SIG-M5 treated with dmso at 0.1 percent for 504 hours (cell line): ENCODE data around the gene STIM1.

Source experiments
- DNase-seq: peaks from one replicate; lab custom pipeline; 2025; ENCODE audit not compliant: unreplicated experiment; lab: John Stamatoyannopoulos, UW

Gene STIM1

DNA sequence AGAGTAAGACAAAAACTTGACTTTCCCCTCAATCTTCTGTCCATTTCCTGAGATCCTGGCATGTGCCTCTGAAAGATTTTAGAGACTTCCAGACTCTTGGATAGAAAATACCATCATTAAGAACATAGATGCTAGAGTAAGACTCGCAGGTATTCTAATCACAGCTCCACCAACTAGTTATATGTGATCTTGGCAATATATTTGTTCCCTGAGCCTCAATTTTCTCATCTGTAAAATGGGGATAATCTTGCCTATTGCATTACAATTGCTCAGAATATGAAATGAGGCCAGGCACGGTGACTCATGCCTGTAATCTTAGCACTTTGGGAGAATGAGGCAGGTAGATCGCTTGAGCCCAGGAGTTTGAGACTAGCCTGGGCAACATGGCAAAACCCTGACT lies 25.4 kb upstream of the STIM1 start:
- no peak for DNase-seq

DNA sequence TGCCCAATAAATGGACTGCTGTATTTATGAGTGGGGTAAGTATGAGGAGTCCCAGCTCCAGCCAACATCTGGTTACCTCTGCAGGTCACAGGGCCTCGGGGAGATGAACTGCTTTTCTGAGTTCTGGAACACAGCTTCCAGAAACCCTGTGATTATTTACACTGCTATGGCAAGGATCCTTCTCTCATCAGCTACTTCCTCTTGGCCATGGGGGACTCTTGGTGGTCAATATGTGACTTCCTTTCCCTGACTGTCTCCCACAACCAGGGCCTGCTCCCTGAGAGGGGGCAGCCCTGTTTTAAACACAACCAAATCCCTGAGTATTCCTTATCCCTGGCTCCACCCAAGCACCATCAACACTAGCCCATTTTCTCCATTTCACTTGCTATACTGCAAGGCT lies 24.7 kb upstream of the STIM1 start:
- no peak for DNase-seq

DNA sequence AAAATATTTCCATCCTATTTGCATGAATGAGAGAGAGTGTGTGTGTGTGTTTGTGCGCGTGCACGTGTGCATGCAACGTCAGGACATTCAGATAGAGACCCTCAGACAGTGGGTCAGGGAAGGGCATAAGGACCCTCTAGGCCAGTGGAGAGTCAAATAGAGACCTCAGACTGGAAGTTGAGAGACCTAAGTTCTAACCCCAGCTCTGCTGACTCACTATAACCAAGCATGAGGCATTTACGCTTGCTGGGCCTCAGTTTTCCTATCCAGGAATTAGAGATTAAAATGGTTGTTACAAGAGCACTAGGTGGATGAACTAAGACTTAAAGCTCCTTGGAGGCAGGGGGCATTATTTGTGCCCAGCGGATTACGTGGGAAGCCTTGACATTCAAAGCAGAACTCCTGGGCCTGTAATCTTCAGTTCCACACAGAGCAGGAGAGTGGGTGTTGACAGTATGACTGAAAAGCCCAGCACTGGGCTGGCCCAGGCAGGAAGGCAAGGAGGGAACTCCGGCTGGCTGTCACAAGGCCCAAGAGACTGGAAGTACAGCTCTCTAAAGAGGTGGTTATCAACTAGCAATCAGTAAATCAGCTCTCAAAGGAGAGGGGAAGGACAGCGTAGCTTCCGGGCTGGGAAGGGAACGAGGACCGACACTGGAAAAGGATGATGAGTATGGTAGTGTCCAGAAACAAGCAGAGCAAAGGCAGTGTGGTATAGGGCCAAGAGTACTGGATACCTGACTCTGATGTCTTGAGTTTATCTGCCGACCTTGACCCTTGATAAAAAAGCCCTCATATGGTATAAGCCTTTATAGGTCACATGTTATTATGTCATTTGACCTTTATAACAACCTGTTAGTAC lies 23.9 kb upstream of the STIM1 start:
- no peak for DNase-seq

DNA sequence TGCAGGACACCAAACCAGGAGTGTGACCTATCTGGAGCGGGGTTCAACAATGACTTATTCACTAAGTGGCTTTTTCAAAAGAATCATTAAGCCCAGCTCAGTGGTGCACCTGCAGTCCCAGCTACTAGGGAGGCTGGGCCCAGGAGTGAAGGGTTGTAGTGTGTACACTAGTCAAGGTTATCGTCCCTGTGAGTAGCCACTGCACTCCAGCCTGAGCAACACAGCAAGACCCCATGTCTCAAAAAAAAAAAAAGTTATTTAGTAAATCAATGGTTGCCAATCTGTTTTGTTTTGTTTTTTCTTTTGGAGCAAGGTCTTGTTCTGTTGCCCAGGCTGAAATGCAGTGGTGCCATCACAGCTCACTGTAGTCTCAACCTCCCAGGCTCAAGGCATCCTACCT lies 22.6 kb upstream of the STIM1 start:
- no peak for DNase-seq

GRCh38 chr11:3833449-3833848 lies 22.0 kb upstream of the STIM1 start:
- no peak for DNase-seq

- no peak for DNase-seq
These were observed 21.2 kb upstream of the STIM1 start for GRCh38 chr11:3834349-3834663.

- DNase-seq, result peak; percentile 78
These were observed 20.6 kb upstream of the STIM1 start for GRCh38 chr11:3834664-3835461.

- DNase-seq, result no peak
These were observed 19.7 kb upstream of the STIM1 start for GRCh38 chr11:3835751-3836150.

DNA sequence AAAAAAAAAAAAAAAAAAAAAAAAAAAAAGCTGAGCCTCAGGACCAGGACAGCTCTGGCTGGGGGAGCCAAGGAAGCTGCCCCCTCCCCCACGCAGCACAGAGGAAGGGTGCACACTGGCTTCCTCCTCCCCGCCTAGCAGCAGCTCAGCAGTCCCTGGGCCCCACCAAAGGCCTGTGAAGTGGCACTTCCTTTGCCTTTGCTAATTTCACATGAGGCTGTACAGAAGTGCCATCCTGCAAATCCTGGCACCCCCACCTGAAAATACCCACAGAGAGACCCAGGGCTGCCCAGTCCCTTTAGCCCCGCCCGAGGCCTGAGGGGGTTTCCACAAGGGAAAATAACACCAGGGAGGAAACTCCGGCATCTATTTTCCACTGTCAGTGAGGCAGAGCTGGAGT lies 18.6 kb upstream of the STIM1 start:
- peak; percentile 65 for DNase-seq

- DNase-seq, result peak; percentile 94
These were observed 17.7 kb upstream of the STIM1 start for GRCh38 chr11:3837793-3838192.

GRCh38 chr11:3838504-3838903 lies 17.0 kb upstream of the STIM1 start:
- DNase-seq, result peak; percentile 75

- DNase-seq, result no peak
These were observed 15.2 kb upstream of the STIM1 start for GRCh38 chr11:3840004-3840869.

DNA sequence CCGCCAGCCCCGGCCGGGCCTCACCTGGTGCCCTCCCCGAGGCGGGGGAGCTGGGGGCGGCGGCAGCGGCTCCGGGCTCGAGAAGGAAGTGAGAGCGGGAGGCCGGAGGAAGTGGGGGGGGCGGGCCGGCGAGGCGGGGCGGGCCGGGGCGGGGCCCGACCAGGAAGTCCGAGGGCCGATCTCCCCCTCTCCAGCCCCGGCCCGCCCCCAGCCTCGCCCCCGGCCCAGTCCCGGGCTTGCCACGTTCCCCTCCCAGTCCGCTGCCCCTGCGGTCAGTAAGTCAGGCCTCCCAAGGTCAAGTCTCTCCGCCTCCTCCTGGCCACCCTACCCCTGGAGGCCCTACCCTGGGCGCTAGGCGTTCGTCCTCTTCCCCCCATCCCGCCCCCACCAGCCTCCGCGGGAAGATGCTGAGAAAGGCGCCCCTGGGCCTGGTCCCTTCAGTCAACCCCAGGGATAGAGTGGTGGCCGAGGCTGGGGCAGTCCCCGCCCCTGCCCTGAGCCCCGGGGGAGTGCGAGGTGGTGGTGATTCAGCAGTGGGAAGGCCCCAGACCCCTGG lies 14.5 kb upstream of the STIM1 start, which contains the start of gene RHOG:
Gene RHOG (minus strand): TSS at position 90 of the 556 bp plus-strand sequence. CDS start 12,821 bp downstream, outside the sequence.
- DNase-seq, result peak; percentile 87

- peak; percentile 87 for DNase-seq
These were observed 13.8 kb upstream of the STIM1 start for GRCh38 chr11:3841426-3842350.

GRCh38 chr11:3843326-3843725 lies 12.1 kb upstream of the STIM1 start:
- no peak for DNase-seq

DNA sequence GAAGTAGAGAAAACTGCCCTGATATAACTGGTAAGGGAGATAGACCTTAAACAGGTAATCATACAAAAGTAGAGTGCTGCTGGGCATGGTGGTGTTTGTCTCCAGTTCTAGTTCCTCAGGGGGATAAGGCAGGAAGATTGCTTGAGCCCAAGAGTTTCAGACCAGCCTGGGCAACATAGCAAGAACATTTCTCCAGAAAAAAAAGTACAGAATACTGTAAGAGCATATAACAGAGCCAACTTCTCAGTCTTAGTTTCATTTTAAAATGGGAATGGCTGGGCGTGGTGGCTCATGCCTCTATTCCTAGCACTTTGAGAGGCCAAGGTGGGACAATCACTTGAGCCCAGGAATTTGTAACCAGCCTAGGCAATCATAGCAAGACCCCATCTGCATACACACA lies 10.2 kb upstream of the STIM1 start:
- no peak for DNase-seq

DNA sequence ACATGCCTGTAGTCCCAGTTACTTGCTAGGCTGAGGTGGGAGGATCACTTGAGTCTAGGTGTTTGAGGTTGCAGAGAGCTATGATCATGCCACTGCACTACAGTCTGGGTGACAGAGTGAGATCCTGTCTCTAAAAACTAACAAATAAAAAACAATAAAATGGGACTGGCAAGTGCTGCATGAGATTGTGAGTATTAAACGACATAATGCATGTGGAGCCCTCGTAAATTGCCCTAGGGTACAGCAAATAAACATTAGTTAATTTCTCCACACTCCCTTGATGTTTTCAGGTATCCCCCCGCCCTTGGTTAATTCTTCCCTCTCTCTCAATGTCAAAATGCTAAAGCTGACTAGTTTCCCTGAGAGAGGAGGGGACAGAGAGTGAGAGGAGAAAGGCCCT lies 9.8 kb upstream of the STIM1 start:
- no peak for DNase-seq

- DNase-seq, result peak; percentile 63
These were observed 6.1 kb upstream of the STIM1 start for GRCh38 chr11:3849297-3849874.

DNA sequence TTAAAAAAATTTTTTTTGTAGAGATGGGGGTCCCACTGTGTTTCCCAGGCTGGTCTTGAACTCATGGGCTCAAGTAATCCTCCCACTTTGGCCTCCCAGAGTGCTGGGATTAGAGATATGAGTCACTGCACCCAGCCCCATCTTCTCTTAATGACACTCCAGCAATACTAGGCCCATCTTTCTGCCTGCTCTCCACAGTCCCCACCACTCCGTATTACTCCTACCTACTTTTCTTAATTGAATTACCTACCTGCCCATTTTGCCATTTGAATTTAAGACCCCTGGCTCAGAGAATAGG lies 2.0 kb upstream of the STIM1 start:
- no peak for DNase-seq
